ENCODE results near the gene ACSS3. TPM values are rescaled to one million over a fixed set of nuclear protein-coding genes. Genes with fewer than 3 reads are reported as not detected.

The ACSS3 gene
- total RNA-seq, 1 experiment from 2014 or later = 0.70 TPM

GRCh38 chr12:81079280-81080076 is 1.6 kb downstream of the ACSS3 start:
- H3K4me1 ChIP-seq = no peaks in the 10 kb centered on the region
- BruUV-seq (replicated peaks) = no TSS peak
- no peaks in the 10 kb centered on the region for H3K9me3 ChIP-seq
- CTCF ChIA-PET = no interaction called here
- DNase-seq = no peak
- intact Hi-C loops (cut with micrococcal nuclease; ENCODE audit: unreplicated experiment) = no loop called here
- no peaks in the 10 kb centered on the region for H3K36me3 ChIP-seq (ENCODE audit: control insufficient read depth, insufficient read depth, low read length)
- no peak overlapping the region for H3K4me3 ChIP-seq (ENCODE audit: low read depth, low read length)
- H3K4me3 Mint-ChIP-seq (ENCODE audit: unreplicated experiment) = no peak overlapping the region
- H3K27me3 ChIP-seq (replicated peaks; ENCODE audit: control insufficient read depth, insufficient read depth, low read length) = no peaks in the 10 kb centered on the region
- POLR2A ChIA-PET = no interaction called here
- H3K36me3 Mint-ChIP-seq (ENCODE audit: insufficient read depth, unreplicated experiment) = no peaks in the 10 kb centered on the region
- H3K4me1 Mint-ChIP-seq (ENCODE audit: low read depth, unreplicated experiment) = peaks cover 22% of the 10 kb centered on the region
- H3K9me3 Mint-ChIP-seq (ENCODE audit: unreplicated experiment) = peaks cover 6% of the 10 kb centered on the region
- H3K27ac Mint-ChIP-seq (ENCODE audit: unreplicated experiment) = no peak overlapping the region
- TF ChIP-seq CTCF (IDR thresholded peaks at IDR 0.05; ENCODE audit: insufficient read depth in 1 of 2, low read depth in 1 of 2, low read length in 1 of 2, severe bottlenecking in 1 of 2, unreplicated experiment in 1 of 2) = no peak
- no peaks in the 10 kb centered on the region for H3K27me3 Mint-ChIP-seq (ENCODE audit: insufficient read depth, unreplicated experiment)

GRCh38 chr12:81080431-81080983 is 2.6 kb downstream of the ACSS3 start:
- no peak overlapping the region for H3K4me3 ChIP-seq (ENCODE audit: low read depth, low read length)
- BruUV-seq (replicated peaks) = no TSS peak
- peaks cover 7% of the 10 kb centered on the region for H3K9me3 Mint-ChIP-seq (ENCODE audit: unreplicated experiment)
- ChIA-PET CTCF (no interaction called here), POLR2A (no interaction called here)
- H3K9me3 ChIP-seq = no peaks in the 10 kb centered on the region
- no peaks in the 10 kb centered on the region for H3K27me3 Mint-ChIP-seq (ENCODE audit: insufficient read depth, unreplicated experiment)
- H3K4me1 ChIP-seq = no peaks in the 10 kb centered on the region
- no peak for TF ChIP-seq CTCF (IDR thresholded peaks at IDR 0.05; ENCODE audit: insufficient read depth in 1 of 2, low read depth in 1 of 2, low read length in 1 of 2, severe bottlenecking in 1 of 2, unreplicated experiment in 1 of 2)
- no peak overlapping the region for H3K4me3 Mint-ChIP-seq (ENCODE audit: unreplicated experiment)
- no peak for DNase-seq
- no peak overlapping the region for H3K27ac Mint-ChIP-seq (ENCODE audit: unreplicated experiment)
- H3K36me3 ChIP-seq (ENCODE audit: control insufficient read depth, insufficient read depth, low read length) = no peaks in the 10 kb centered on the region
- no peaks in the 10 kb centered on the region for H3K27me3 ChIP-seq (replicated peaks; ENCODE audit: control insufficient read depth, insufficient read depth, low read length)
- peaks cover 29% of the 10 kb centered on the region for H3K4me1 Mint-ChIP-seq (ENCODE audit: low read depth, unreplicated experiment)
- intact Hi-C loops (cut with micrococcal nuclease; ENCODE audit: unreplicated experiment) = no loop called here
- H3K36me3 Mint-ChIP-seq (ENCODE audit: insufficient read depth, unreplicated experiment) = no peaks in the 10 kb centered on the region

- Histone ChIP-seq H3K27me3 (replicated peaks; ENCODE audit: control insufficient read depth, insufficient read depth, low read length) (no peaks in the 10 kb centered on the region), H3K9me3 (no peaks in the 10 kb centered on the region), H3K4me1 (0 out of 2 replicates have a peak, but pooled peaks cover 4% of the 10 kb centered on the region), H3K4me3 (ENCODE audit: low read depth, low read length) (no peak overlapping the region), H3K36me3 (ENCODE audit: control insufficient read depth, insufficient read depth, low read length) (no peaks in the 10 kb centered on the region)
- no peak for DNase-seq
- Mint-ChIP-seq H3K4me1 (ENCODE audit: low read depth, unreplicated experiment) (peaks cover 21% of the 10 kb centered on the region), H3K4me3 (ENCODE audit: unreplicated experiment) (no peak overlapping the region), H3K27me3 (ENCODE audit: insufficient read depth, unreplicated experiment) (no peaks in the 10 kb centered on the region), H3K27ac (ENCODE audit: unreplicated experiment) (no peak overlapping the region), H3K36me3 (ENCODE audit: insufficient read depth, unreplicated experiment) (no peaks in the 10 kb centered on the region), H3K9me3 (ENCODE audit: unreplicated experiment) (peaks cover 7% of the 10 kb centered on the region)
- ChIA-PET POLR2A (no interaction called here), CTCF (no interaction called here)
- TF ChIP-seq CTCF (IDR thresholded peaks at IDR 0.05; ENCODE audit: insufficient read depth in 1 of 2, low read depth in 1 of 2, low read length in 1 of 2, severe bottlenecking in 1 of 2, unreplicated experiment in 1 of 2) = no peak
- intact Hi-C loops (cut with micrococcal nuclease; ENCODE audit: unreplicated experiment) = no loop called here
- BruUV-seq (replicated peaks) = no TSS peak
These were observed 3.8 kb downstream of the ACSS3 start for GRCh38 chr12:81081726-81082125.

Measured in Caco-2 (cell line).